Stimulated activated CD4-positive, alpha-beta T cell treated with anti-CD3 and anti-CD28 coated beads, Interleukin-4, amount 100 ng/mL, for 4 hours (primary cell): ENCODE measurements around the gene SEPTIN2.
"Not testable (repeated sequence)": the region's sequence is repeated elsewhere in the genome, so short reads cannot be mapped to it uniquely, and the experiment has no call there.

ENCODE experiments used
- DNase-seq, 2 experiments: peaks; one replicate each; pipeline ENCODE4 v3.0.0-alpha.2; 2020

The SEPTIN2 gene

DNA sequence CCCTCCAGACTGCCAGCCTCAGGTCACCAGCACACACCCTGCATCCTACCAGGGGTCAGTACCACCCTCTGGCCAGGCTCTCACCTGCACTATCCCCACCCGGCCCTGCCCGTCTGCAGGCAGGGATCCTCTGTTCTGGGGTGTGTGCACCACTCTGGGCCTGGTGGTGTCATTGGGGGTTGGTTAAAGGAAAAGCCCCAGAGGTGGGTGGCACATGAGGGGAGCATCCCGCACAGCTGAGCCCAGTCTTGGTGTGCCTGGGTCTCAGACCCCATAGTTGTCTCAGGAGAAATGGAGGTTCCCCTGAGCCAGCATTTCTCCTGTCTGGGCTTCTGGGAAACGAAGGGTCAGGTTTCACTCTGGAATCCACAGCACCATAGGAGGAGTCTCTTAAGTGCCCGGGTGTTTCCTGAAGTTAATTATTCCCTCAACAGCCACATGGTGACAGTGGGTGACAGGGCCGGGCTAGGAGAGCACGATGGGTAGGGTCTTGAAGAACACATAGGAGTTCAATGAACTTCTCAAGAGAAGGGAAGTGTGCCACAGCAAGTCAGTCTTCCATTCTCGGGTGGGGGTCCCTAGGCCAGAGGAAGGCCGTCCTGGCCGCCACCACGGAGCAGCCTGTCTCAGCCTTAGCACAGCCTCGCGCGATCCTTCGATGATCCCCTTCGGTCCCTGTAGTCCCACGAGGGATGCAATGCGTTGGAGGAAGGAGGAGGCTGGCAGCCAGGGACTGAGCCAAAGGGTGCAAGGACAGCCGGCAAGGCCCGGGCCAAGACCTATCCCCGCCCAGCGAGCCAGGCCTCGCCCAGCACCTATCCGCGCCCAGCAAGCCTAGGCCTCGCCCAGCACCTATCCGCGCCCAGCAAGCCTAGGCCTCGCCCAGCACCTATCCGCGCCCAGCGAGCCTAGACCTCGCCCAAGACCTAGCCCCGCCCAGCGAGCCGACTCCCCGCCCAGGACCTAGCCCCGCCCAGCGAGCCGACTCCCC is 39.2 kb downstream of the SEPTIN2 start:
- peak; percentile 65 to 70 for DNase-seq

DNA sequence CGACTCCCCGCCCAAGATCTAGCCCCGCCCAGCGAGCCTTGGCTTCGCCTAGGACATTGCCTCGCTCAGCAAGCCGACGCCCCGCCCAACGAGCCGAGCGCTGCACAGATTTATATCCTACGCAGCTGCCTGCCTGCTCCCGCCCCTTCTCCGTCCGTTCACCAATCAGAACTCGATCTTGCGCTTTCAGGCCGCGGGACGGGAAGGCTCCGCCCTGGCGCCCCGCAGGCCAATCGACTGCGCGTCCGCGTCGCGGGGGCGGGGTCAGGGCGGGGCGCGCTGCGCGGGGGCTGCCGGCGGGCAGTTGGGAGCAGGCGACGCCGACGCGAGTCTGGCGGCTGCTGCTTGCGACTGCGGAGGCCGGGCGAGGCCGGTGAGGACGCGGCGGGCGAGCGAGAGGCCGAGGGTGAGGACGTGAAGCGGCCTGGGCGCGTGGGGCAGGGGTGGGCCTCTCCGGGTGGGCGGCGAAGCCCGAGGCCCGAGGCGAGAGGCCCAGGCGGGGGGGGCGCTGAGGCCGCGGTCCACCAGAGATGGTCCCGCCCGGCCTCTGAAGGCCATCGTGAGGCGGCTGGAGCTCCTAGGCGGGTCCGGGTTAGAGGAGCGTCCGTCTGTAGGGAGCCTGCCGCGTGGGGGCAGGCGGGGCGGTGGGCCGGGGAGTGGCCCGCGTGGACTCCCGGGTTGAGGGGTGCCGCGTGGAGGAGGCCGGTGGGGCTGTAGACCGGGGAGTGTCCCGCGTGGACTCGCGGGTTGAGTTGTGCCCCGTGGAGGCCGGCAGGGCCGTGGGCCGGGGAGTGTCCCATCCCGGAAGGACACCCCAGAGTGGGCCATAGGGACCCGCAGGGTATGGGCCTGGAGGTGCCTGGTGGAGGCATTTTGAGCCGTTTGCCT is 40.5 kb downstream of the SEPTIN2 start, which contains the start of gene FARP2:
Gene FARP2 (plus strand): TSS at position 303 of the 888 bp plus-strand sequence. CDS start 16,823 bp downstream, outside the sequence.
- DNase-seq = peak; percentile 95 to 99

DNA sequence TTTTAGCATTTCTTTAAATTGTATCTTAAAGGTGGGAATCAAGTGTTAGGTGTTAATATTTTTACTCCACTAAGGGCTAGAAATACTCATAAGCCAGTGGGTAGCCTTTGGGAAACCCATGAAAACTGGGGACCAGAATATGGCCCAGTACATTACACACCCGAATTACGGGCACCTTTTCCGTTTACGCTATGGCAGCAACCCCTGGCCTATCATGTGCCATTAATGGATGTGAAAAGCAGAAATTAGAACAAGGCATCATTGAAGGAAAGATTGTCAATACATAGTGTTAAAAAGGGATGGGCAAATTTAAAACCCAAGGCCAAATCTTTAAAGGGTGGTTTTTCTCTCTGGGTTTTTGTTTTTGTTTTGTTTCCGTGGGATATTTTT is 41.1 kb downstream of the SEPTIN2 start:
- no peak for DNase-seq

DNA sequence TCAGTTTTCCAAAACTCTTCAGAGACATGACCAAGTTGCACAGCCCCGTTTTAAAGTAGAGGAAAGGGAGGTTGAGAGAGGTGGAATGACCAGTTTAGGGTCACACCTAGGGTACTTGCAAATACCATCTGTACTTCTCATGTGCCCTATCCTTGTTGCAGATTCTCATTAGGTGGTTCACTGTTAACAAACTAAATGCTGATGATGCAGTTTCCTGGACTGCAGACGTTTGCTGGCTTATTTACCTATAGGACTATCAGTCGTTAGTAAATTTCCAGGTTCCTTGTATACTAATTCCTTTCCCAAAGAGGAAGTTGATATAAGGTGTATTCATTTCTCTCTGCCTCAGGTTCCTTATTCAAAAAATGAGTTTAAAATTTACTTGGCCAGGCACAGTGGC is 41.8 kb downstream of the SEPTIN2 start:
- DNase-seq = no peak

- no peak for DNase-seq
Measured at GRCh38 chr2:241358470-241358869, 42.7 kb downstream of the SEPTIN2 start.

GRCh38 chr2:241359481-241360045 is 43.8 kb downstream of the SEPTIN2 start:
- no peak for DNase-seq

DNA sequence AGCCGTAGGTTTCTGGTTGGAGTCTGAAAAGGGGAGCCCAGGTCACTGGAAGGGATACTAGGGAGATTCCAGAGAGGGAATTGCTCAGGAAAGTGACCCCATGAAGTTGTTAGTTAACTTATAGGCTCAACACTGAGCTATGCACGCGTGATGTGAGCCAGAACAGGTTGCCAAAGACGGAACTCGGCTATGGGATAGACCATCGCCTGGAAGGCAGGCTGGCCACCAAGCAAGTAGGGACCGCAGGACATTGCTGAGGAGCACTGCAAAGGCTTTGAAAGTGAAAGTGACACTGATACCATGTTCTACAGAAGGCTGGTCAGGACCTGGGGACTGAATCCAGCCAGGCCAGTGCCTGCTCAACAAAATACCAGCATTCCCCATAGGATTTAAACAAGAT is 47.7 kb downstream of the SEPTIN2 start:
- DNase-seq = no peak

DNA sequence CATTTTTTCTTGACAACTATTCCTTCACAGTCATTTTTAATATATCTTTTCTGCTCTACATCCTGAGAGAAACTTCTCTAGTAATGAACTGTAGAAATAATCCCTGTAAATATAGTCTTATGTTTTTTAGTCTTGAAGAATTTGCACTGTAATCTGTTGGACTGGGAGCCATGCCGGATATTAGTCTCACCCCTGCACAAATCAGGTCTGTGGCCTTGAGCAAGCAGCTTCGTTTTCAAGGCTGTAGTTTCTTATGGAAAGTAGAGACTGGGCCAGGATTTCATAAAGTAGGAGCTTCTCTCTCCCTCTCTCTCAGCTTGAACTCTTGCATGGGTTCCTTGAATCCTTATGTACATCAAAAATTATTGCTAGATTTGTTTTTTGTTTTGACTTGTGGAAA is 49.1 kb downstream of the SEPTIN2 start:
- no peak for DNase-seq

DNA sequence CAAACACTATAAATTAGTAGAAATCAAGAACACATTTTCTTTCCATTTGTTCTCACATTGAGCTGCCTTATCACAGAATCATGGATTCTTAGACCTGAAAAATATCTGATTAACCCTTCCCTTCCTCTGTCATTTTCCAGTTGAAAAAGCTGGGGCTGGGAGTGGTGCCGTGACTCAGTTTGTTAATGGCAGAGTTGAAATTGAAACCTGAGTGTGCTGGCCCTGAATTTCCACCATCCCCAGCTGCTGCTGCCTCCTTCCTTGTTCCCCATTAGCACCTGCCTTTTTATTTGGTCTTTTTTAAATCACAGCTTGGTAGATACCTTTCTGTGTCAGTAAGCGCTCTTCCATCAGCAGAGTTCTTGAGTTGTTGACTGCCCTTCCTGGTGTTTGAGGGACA is 51.0 kb downstream of the SEPTIN2 start:
- DNase-seq = no peak

DNA sequence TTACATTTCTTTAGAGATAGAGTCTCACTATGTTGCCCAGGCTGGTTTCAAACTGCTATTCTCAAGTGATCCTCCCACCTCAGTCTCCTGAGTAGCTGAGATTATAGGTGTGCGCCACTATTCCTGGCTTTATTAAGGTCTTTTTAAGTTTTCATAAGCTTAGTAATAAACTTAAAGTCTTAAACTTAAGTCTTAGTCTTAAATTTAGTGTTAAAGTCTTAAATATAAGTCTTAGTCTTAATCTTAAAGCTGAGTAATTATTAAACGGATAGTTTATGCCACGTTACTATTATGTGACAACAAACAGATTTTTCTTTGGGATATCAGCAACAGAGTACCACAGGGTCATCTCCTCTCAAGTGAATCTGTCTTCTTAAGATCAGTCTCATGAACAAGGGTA is 52.9 kb downstream of the SEPTIN2 start:
- DNase-seq = no peak

DNA sequence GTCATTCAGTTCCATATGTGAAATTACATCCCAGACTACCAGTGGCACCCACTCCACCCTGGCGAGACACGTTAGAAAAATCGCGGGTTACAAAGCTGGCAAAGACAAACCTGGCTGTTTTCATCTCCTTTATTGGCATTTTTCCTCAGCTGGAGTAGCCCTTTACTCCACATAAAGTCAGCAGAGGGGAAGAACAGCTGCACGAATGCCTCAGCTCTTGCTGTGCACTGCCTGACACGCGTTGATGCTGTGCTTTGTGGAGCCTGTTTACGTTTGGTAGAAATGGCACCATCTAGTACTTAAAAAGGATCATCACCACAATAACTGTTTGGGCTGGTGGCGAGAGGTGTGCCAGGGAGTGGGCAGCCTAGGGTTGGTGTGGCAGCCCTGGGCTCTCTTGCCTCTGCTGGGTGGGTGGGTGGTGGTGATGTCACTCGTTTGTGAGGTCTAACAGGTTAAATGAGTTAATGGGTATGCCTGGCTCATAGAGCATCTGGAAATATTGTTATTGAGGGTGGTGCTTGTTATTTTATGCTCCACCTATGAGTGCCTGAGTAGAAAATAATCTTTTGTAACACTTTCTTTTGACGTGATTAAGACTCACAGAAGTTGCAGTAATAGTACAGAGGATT is 56.8 kb downstream of the SEPTIN2 start:
- no peak for DNase-seq

- no peak for DNase-seq
Measured at GRCh38 chr2:241373446-241373845, 57.7 kb downstream of the SEPTIN2 start.

DNA sequence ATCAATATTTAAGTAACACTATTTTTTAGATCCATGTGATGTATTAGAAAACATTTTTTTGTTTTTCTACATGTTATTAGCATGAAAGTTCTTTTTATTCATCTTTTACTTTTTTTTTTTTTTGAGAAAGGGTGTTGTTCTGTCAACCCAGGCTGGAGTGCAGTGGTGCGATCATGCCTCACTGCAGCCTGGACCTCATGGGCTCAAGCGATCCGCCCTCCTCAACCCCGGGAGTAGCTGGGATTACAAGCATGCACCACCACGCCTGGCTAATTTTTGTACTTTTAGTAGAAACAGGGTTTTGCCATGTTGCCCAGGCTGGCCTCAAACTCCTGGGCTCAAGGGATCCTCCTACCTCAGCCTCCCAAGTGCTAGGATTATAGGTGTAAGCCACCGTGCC is 58.2 kb downstream of the SEPTIN2 start:
- DNase-seq = not testable (repeated sequence)

GRCh38 chr2:241375300-241375699 is 59.6 kb downstream of the SEPTIN2 start:
- no peak for DNase-seq

GRCh38 chr2:241376808-241377207 is 61.1 kb downstream of the SEPTIN2 start:
- no peak for DNase-seq

- DNase-seq = no peak
Measured at GRCh38 chr2:241378816-241379215, 63.1 kb downstream of the SEPTIN2 start.

DNA sequence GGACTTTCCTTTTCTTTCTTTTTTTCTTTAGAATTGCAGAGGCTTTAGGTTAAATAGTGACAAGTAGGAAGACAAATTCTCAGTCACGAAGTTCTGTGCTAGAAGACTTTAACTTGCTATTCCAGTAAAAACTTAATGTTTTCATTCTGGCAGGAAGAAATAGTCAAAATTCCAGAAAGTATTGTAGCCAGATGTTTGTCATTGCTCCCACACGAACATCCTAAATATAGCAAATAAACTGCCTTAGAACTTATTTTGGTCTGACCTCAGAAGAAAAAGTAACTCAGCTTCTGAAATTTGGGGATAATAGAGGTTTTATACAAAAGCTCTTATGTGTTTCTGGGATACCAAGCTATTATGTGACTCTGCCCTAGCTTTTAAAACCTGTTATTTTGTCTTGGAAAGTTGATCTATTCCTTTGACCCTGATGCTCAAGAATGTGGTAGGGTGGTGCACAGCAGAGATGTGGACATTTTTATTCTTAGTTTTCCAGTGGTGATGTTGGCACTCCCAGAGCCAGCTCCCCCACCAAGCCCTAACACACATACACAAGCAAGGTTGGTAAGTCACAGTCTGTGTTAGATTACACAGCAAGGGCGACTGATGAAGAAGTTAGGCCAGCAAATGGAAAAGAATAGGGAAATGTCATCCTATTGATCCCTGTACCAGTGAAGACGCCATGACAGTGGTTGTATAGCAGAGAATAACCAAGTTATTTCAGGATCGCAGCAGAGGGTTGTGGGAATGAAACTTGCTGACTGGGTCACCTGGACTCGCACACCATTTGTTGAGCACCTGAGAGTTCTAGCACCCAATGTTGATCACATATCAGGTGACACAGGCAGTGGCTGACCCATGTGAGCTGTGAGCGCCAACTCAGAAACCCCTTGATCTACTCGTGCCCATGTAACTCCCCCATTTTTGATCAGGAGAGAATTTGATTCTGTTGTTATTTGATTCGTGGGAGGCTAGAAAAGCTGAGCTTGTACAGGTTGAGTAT is 64.1 kb downstream of the SEPTIN2 start:
- no peak for DNase-seq

DNA sequence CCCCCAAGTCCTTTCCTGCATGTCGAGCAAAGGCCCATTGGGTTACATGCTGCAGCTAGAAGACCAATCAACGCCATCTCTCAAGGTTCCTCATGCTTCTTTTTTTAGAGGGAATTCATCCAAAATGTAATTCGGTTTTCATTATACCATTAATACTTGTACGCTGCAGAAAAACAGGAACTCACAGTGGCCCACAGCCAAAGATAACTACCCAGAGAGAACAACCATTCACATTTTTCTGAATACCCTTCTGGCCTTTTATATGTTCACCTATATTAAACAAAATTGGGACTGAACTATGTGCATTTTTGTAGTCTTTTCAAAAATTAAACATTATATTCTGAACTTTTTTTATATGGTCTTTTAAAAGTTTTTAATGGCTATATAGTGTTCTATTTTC is 66.1 kb downstream of the SEPTIN2 start:
- no peak for DNase-seq

DNA sequence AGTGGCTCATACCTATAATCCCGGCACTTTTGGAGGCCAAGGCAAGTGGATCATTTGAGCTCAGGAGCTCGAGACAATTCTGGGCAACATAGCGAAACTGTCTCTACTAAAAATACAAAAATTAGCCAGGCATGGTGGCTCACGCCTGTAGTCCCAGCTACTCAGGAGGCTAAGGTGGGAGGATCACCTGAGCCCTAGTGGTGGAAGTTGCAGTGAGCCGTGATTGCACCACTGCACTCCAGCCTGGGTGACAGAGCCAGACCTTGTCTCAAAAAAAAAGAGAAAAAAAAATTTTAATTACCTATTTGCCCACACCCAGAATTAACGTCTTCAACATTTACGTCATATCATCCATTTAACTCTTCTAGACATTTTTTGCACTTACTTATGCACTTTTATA is 69.7 kb downstream of the SEPTIN2 start:
- DNase-seq = not testable (repeated sequence)

GRCh38 chr2:241386519-241386918 is 70.8 kb downstream of the SEPTIN2 start:
- DNase-seq = no peak

DNA sequence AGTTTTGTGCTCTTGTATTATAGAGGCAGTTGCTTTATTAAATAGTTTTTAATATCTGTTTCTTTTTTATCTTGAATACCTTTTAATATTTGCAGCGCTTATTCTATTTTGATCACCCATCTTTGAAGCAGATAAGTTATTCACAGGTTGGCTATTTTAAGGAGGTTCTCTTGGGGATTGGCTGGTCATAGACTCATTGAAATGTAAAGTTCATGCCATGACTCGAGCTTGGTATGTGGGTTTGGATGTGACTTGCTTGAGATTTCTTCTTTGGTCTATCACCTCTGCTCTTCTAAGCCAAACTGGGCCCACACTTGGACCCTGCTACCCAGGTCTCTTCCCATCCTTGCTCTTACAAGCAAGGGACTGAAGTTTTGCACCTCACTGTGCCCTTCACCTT is 74.0 kb downstream of the SEPTIN2 start:
- DNase-seq = no peak
